AG09319 (cell line): Measurements from ENCODE around the gene CA5A.
"Not testable (repeated sequence)": the region's sequence is repeated elsewhere in the genome, so short reads cannot be mapped to it uniquely, and the experiment has no call there.

ENCODE experiments used
- DNase-seq: peaks from one replicate; pipeline ENCODE4 v3.0.0-alpha.2; 2010; ENCODE audit warnings: low read depth; ENCODE audit errors: extremely low read depth
- TF ChIP-seq, protein P1 (sequence below): IDR thresholded peaks from 2 replicates; pipeline ENCODE4 v1.5.1; 2011; ENCODE audit warnings: low read depth, mild to moderate bottlenecking, inconsistent platforms, low read length, moderate library complexity

CA5A gene

GRCh38 chr16:87869061-87869878, 67.1 kb downstream of the CA5A start, which contains the start of gene SLC7A5:
TSS of gene SLC7A5 (minus strand) at chr16:87869507. CDS start at chr16:87869422, 85 bp downstream.
- DNase-seq, result peak; percentile 36

DNA sequence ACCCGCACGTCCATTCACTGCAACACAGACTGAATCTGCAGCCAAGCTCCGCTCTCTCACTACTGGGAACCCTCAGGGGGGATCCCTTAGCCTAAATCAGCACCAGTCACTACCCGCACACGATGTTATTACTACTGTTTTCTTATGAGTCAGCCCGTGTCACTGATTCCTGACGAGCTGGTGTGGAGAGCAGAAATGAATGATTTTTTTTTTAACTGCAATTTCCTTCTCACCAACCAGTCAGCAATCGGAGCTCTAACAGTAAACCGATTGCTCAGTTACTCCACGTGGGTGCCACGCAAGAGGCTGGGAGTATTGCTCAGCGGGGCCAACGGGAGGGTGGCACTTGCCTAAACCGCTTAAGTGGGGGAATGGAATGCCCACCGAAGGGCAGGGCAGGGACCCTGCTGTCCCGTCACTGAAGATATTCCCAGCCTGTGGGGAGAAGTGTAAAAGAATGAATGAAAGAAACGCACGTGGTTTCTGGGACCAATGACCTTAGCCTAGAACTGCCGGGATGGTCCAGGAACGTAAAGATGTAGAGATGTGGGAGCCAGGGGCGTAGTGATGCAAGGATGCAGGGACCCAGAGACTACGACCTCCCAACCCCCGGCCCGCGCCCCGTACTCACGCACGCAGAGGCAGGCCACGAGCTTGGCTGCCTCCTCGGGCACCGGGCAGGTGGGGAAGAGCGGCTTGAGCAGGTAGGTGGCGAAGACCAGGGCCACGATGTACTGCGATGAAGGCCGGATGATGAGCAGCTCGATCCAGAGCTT, 67.9 kb downstream of the CA5A start:
- peak; percentile 35 for DNase-seq

GRCh38 chr16:87865902-87866555, 70.3 kb downstream of the CA5A start:
- not testable (repeated sequence) for DNase-seq

DNA sequence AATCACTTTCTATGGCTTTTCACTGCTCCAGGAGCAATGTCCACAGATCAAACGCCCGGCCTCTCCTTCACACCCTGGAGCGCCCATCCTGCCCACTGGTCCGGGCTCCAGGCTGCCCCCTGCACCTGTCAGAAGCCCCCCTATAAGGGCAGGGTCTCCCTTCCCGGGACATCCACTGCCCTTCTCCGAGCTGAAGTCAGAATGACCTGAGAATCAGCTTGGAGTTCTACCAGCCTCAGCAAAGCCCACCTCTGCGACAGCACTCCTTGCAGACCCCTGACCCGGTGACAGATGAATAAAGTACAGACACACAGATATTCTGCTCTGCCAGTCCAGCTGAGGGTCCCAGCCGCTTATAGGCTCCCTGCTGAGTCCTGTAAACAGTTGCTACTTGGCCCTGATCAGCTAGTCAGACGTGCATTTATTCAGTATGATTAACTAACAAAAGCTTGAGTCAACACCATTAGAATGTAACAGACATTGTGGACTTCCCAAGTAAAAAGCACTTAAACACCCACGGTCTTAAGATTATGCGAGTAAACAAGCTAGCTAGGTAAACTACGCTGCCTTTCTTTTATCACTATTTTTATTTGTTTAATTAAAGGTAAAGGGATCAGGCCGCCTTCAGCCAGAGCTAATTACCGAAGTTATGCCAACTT, 71.9 kb downstream of the CA5A start:
- DNase-seq, result no peak
- TF ChIP-seq, protein P1, sequence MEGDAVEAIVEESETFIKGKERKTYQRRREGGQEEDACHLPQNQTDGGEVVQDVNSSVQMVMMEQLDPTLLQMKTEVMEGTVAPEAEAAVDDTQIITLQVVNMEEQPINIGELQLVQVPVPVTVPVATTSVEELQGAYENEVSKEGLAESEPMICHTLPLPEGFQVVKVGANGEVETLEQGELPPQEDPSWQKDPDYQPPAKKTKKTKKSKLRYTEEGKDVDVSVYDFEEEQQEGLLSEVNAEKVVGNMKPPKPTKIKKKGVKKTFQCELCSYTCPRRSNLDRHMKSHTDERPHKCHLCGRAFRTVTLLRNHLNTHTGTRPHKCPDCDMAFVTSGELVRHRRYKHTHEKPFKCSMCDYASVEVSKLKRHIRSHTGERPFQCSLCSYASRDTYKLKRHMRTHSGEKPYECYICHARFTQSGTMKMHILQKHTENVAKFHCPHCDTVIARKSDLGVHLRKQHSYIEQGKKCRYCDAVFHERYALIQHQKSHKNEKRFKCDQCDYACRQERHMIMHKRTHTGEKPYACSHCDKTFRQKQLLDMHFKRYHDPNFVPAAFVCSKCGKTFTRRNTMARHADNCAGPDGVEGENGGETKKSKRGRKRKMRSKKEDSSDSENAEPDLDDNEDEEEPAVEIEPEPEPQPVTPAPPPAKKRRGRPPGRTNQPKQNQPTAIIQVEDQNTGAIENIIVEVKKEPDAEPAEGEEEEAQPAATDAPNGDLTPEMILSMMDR, result no peak

DNA sequence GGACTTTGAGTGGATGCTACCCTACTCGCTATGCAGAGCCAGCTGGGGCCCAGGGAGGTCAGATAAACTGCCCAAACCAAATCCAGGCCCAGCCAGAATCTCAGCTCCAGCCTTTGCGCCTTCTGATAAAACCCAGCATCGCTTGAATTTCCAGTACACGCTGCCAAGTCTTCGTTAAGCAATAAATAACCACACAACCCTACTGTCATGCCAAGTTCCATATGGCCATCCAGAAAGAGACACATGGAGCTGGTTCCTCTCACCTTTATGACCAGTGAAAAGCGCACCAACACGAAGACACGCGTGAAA, 73.0 kb downstream of the CA5A start:
- DNase-seq, result not testable (repeated sequence)

DNA sequence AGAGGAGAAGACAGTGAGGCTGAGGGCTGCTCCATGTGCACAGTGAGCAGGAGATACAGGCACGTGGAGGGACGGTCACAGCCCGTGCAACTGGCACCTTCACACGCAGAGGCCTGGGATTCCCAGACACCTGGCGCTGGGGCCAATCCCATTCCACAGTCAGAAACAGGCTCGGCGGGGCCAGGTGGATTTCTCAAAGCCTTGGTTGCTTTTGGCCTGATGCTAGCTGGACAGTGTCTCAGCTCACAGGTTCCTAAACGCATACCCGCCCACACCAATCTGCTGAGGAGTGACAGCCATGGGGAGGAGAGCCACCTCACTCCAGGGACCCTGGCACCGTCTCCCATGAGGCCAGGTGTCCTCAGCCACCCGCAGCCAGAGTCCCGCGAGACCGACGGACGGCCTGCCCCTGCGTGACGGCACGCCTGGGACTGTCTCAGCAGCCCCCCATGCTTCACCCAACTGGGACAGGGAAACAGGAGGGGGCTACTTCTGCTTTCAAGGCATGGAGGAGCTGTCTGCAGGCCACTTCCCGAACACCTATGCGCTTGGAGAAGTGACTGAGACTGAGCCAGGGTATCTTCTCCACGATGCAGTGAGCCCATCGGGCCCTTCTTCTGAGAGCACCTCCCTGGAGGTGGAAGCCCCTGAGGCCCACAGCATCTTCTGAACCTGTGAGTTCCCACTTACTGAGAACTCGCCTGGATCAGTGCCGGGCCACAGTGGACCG, 73.6 kb downstream of the CA5A start:
- DNase-seq, result not testable (repeated sequence)

DNA sequence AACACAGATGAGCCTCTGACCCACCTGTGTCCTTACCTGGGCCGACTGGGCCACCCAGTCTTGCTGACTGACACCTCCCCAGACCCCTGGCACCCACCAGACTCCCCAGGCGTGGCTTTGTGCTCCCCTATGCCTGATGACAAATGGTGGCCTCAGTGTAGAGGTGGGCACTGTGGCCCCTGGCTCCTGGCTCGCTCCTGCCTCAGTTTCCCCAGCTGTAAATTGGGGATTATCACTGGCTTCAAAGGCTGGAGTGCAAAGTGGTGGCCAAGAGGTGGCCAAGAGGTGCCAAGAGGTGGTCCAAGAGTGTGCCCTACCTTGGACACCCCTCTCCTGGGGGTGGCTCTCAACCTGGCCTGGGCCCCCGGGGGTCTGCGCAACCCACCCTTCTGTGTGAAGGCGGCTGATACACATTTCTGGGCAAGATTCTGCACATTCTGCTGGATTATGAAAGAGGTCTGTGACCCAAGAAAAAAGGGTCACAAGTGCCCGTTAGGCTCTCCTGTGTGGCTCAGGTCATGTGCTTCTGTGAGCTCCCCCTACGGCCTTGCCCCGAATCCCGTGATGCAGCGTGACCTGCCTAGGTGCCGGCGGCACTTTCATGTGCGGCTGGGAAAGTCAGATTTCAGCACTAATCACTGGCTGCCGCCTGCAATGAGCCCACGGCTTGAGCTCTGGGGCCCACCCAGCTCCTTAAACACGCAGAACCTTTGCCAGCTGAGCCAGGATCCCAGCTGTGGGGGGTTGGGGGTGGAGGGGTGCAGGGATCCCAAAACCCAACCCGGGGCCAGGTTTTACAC, 74.8 kb downstream of the CA5A start:
- not testable (repeated sequence) for DNase-seq

DNA sequence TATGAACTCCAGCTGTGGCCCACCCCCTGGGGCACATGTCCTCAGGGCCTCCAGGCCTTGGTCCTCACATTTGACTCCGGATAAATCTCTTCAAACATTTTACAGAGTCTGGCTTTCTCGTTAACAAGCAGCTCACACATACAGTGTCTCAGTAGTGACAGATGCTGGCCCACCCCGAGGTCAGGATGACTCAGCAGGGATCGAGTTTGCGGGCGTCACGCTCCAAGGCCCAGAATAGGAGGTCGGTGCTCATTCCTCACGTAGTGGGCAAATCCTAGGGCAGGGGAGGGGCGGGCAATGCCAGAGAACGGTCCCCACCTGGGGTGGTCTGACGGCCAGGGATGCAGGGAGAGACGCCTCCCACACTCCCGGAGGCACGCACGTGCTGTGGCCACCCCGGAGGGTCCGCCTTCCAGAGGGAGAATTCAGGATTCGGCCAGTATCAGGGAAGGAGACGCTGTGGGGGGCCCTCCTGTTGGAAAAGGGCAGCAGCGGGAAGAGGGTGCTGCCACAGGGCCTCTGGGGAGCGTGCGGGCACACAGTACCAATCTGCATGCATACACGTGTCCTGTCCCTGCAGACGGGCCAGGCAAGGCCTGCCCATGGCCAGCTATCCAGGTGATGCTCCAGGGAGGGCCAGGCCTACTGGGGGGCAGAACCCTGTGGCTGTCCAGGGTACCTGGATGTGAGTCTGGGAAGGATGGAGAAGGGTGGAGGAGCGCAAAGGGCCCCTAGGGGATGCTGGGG, 75.6 kb downstream of the CA5A start:
- TF ChIP-seq, protein P1, result no peak
- no peak for DNase-seq

DNA sequence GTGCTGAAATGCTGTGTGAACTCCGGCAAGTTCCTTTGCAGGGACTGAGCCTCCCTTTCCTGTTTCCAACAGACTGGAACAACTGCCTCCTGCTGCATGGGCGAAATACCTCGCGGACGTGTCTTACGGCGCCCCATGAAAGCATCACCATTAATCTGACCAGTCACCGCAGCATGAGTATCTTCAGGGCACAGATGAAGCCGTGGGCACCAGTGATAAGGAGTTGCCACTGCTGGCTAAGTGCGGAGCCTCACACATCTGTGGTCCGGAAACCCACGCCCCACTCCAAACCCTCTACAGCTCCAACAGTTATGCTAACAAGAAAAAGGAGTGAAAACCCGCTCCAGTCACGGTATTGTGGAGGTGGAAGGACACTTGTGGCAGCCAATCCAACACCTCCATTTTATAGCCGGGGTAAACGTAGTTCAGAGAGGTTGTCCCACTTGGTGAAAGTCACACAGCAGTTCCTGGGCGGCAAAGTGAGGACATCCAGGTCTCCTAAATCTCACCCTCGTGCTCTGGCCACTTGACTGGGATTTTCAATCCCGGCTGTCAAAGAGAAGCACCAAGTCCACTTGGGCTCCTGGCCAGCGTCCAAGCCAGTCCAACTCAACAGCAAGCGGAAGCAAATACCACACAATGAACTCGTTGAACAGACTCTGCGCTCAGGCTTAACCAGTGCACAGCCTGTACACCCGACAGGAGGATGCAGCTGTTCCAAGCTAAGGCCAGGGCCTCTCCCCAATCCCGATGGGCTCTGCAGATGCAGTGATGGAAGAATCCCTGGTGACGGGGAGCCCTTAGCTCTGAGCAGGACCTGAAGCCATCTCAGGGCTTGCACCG, 78.0 kb downstream of the CA5A start:
- DNase-seq, result not testable (repeated sequence)
